HUES6 (cell line): ENCODE results near the gene SLC39A2.

Experiments used
- H3K27ac ChIP-seq: 2 replicates; pipeline ENCODE4 v1.7.0; 2013; ENCODE audit warnings: low read depth, mild to moderate bottlenecking, low read length, inconsistent platforms
- H3K27me3 ChIP-seq: 2 replicates; pipeline ENCODE4 v1.6.1; 2013; ENCODE audit warnings: low read length; ENCODE audit not compliant: control insufficient read depth, insufficient read depth
- H3K36me3 ChIP-seq: 2 replicates; pipeline ENCODE4 v1.6.1; 2013; ENCODE audit warnings: low read length; ENCODE audit not compliant: control insufficient read depth, insufficient read depth
- H3K4me1 ChIP-seq: 2 replicates; pipeline ENCODE4 v1.6.1; 2013; ENCODE audit warnings: low read length; ENCODE audit not compliant: control insufficient read depth, insufficient read depth
- H3K4me3 ChIP-seq: 2 replicates; pipeline ENCODE4 v1.5.1; 2013; ENCODE audit warnings: low read depth, low read length
- H3K9ac ChIP-seq: one replicate; pipeline ENCODE4 v1.6.1; 2013; ENCODE audit warnings: mild to moderate bottlenecking, low read length
- H3K9me3 ChIP-seq: 2 replicates; pipeline ENCODE4 v1.6.1; 2013; ENCODE audit warnings: low read depth, low read length; ENCODE audit not compliant: control insufficient read depth, insufficient read depth

The SLC39A2 gene

DNA sequence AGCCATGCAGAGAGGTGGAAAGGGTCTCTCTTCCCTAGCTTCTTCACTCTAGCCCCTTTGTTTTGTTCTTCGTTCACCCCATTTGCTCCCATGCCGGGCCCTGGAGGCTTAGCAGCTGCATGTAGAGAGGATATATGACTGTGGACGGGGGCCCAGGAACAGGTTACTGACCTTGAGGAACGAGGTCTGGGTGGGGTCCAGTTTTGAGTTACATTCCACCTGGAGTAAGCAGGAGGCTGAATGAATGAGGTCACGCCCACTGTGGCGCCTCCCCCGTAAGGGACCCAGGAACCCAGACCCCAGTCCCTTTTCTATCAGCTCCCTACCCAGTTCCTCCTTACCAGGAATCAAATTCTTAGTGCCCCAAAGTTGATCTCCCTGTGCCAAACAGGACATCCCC, 19.2 kb downstream of the SLC39A2 start:
- peaks cover 17% of the 10 kb centered on the region for H3K27me3 ChIP-seq
- no peak overlapping the region for H3K27ac ChIP-seq
- H3K4me3 ChIP-seq, result no peak overlapping the region
- H3K9me3 ChIP-seq, result no peaks in the 10 kb centered on the region
- H3K9ac ChIP-seq, result no peak overlapping the region
- H3K4me1 ChIP-seq, result peaks cover 9% of the 10 kb centered on the region
- peaks cover 6% of the 10 kb centered on the region for H3K36me3 ChIP-seq

DNA sequence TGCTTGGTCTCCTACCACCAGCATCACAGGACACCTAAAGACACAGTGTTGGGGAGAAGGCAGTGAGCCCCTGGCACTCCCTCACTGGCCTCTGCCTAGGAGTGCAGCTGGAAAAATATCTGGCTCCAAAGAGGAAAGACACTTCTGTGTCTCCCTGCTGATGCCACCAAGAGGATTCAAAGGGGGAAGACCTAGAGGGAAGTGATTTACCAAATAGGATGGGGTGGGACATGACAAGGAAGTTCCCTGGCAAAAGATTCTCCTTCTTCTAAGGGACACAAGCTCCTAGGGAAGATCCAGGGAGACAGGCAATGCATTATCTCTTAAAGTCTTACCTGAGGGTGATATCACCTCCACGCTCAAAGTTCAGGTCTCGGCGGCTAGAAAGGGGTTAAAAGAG, 19.7 kb downstream of the SLC39A2 start:
- Histone ChIP-seq H3K27ac (no peak overlapping the region), H3K27me3 (peaks cover 22% of the 10 kb centered on the region), H3K4me3 (no peak overlapping the region), H3K9me3 (no peaks in the 10 kb centered on the region), H3K4me1 (peaks cover 14% of the 10 kb centered on the region), H3K36me3 (peaks cover 6% of the 10 kb centered on the region), H3K9ac (no peak overlapping the region)

DNA sequence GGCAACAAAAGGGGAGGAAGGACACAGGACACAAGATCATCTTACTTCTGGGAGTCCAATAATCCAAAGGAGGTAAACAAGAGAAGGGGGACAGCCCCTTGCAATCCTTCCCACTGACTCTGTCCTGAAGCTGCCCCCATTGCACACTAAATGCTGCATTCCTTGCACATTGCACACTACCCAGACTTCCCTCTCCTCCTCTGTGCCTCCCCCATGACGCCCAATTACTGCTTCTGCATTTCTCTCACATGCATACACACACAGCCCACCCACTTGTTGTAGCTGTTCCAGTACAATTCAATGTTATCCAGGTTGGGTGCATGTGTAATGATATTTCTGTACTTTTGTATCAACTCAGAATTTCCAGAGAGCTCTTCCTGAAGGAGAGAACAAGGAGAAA, 20.3 kb downstream of the SLC39A2 start:
- H3K9me3 ChIP-seq, result no peaks in the 10 kb centered on the region
- peaks cover 28% of the 10 kb centered on the region for H3K27me3 ChIP-seq
- H3K36me3 ChIP-seq, result peaks cover 6% of the 10 kb centered on the region
- H3K27ac ChIP-seq, result no peak overlapping the region
- H3K9ac ChIP-seq, result no peak overlapping the region
- no peak overlapping the region for H3K4me3 ChIP-seq
- peaks cover 20% of the 10 kb centered on the region for H3K4me1 ChIP-seq

DNA sequence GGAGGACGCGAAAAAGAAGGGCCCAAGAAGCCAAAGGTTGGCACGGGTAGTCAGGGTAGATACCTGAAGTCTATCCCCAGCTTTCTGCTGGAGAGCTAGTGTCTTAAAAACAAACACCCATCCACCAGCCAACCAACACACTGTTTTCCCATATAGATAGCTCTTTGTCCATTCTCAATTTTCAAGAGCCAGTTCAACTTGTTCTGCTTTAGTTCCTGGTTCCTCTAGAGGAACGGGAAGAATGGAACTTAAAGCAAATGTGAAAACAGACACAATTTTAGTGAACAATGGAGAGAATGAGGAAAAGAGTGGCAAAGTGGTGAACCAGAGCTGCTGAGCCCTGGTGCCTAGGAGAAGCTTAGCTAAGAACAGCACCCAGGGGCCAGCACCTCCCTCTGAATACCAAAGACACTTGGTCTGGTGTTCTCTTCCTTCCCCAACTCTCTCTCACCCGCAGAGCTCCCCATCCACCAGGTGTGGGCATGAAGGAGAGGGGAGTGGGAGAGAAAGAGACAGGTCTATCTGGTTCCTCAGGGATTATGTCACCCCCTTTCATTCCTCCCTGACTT, 22.0 kb downstream of the SLC39A2 start:
- H3K9ac ChIP-seq, result no peak overlapping the region
- H3K27me3 ChIP-seq, result peaks cover 32% of the 10 kb centered on the region
- no peaks in the 10 kb centered on the region for H3K9me3 ChIP-seq
- peaks cover 6% of the 10 kb centered on the region for H3K36me3 ChIP-seq
- no peak overlapping the region for H3K4me3 ChIP-seq
- no peak overlapping the region for H3K27ac ChIP-seq
- H3K4me1 ChIP-seq, result peaks cover 22% of the 10 kb centered on the region

DNA sequence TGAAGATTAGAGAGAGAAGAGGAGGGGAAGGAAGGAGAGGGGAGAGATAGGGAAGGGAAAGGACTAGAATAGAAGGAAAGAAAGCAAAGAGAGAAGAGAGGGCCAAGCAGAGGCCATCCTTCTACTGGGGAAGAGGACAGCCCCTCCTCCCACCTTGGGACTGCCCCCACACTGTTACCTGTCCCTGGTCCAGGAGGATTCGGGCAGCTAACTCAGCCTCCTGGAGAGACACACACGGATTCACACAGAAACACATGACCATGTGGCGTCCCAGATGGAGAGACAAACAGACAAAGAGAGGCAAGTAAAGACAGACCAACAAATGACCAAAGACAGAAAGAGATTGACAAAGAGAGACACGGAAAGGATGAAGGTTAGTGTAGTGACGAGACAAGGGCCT, 23.6 kb downstream of the SLC39A2 start:
- H3K9ac ChIP-seq, result no peak overlapping the region
- H3K27me3 ChIP-seq, result peaks cover 32% of the 10 kb centered on the region
- no peak overlapping the region for H3K27ac ChIP-seq
- peaks cover 35% of the 10 kb centered on the region for H3K4me1 ChIP-seq
- peaks cover 3% of the 10 kb centered on the region for H3K36me3 ChIP-seq
- H3K4me3 ChIP-seq, result no peak overlapping the region
- H3K9me3 ChIP-seq, result no peaks in the 10 kb centered on the region

DNA sequence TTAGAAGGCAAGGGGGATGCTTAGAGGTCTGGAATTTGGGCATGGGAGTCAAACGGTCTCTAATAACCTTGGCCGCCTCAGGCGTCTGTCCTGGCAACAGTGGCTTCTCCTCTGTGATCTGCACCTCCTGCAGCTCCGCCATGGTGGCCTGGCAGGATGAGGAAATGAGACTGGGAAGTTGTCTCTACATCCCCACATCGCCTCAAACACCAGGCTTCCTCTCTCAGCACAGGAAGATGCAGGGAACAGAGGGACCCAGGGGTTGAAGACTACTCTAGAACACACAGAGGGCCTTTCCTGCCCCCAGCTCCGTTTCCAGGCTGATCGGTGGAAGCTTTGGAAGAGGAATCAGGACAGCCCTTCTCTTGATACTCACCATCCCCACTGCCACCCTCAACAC, 24.1 kb downstream of the SLC39A2 start:
- peaks cover 35% of the 10 kb centered on the region for H3K4me1 ChIP-seq
- H3K36me3 ChIP-seq, result no peaks in the 10 kb centered on the region; the same call in 1 of the 2 replicates
- H3K27ac ChIP-seq, result no peak overlapping the region
- H3K9me3 ChIP-seq, result no peaks in the 10 kb centered on the region
- H3K27me3 ChIP-seq, result peaks cover 32% of the 10 kb centered on the region
- H3K4me3 ChIP-seq, result 0 out of 2 replicates have a peak overlapping the region, but pooled peaks have one; percentile 93
- H3K9ac ChIP-seq, result no peak overlapping the region

DNA sequence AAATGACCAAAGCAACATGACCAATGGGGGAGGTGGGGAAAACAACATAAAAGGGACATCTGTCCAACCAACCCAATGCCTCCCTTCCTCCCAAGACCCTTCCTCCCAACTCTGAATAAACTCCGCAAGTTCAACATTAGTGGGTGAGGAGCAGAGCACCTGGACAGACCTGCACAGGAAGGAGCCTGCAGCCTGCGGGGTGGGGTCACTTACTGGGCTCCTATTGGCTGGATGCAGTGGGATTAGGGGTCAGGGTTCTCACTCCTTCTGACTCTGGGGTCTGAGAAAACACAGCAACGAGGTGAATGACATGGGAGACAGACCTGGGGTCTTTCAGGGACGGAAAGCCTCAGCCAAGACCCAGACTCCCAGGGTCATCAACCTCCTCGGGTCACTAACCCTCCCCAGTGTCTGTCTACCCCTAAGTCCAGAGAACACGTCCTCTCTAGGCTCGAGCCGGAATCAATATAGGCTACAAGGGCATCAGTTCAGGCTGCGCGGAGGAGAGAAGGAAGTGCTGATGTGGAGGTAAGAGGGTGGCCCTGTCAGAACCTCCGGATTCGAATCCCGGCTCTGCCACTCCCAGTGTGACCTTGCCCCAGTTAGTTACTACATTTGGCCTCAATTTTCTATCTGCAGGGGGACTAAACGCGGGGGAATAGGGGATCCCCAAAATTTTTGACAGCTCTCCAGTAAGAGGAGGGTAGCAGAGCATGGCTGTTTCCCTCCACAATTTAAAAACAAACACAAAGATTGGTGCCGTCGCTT, 24.9 kb downstream of the SLC39A2 start:
- H3K9ac ChIP-seq, result peak overlapping the region; percentile 85
- H3K4me1 ChIP-seq, result peaks cover 35% of the 10 kb centered on the region
- H3K36me3 ChIP-seq, result no peaks in the 10 kb centered on the region; the same call in 1 of the 2 replicates
- H3K4me3 ChIP-seq, result peak overlapping the region; percentile 93
- peaks cover 32% of the 10 kb centered on the region for H3K27me3 ChIP-seq
- no peaks in the 10 kb centered on the region for H3K9me3 ChIP-seq
- H3K27ac ChIP-seq, result no peak overlapping the region; the same call in 1 of the 2 replicates

DNA sequence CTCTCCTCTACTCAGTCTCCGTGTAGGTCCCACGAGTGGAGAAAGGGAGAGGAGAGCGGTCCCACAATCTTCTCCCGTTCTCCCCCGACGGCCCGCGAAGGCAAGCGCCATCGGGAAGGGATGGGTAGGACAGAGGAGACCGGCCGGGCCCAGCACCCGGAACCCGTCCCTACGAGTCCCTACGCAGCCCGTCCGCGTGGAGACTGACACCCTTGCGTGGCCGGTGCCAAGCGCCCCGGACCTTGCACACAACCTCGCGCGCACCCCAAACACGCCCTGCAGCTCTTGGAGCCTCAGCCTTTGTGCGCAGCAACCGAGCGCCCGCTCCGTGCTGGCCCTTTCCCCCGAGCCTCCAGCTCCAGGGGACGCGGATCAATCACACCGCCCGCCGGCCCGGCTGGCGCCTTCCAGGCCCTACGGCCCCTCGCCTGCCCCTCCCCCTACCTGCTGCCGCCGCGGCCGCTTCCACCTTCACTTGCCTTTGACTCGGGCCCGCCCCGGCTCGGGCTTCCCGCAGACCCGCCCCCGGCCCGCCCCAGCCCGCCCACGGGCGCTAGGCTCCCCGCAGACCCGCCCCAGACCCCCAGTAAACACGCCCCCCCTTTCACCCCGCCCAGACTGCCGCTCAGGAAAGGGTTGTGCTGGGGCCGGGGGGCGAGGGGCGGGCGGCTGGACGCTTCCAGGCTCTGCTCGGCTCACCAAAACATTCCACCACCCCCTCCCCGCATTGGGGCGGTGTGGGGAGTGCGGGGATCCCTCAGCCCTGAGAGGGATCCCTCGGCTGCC, 25.7 kb downstream of the SLC39A2 start, which contains the start of gene NDRG2:
TSS of gene NDRG2 (minus strand) at position 477 of the 786 bp plus-strand sequence. CDS start 1,746 bp downstream, outside the sequence.
- no peaks in the 10 kb centered on the region for H3K9me3 ChIP-seq
- peak within 1 kb of the TSS; percentile 85 for H3K9ac ChIP-seq
- H3K27me3 ChIP-seq, result peaks cover 32% of the 10 kb centered on the region
- no peaks in the 10 kb centered on the region; the same call in 1 of the 2 replicates for H3K36me3 ChIP-seq
- peak within 1 kb of the TSS; percentile 60; the same call in 1 of the 2 replicates for H3K27ac ChIP-seq
- peaks cover 35% of the 10 kb centered on the region for H3K4me1 ChIP-seq
- H3K4me3 ChIP-seq, result peak within 1 kb of the TSS; percentile 93

DNA sequence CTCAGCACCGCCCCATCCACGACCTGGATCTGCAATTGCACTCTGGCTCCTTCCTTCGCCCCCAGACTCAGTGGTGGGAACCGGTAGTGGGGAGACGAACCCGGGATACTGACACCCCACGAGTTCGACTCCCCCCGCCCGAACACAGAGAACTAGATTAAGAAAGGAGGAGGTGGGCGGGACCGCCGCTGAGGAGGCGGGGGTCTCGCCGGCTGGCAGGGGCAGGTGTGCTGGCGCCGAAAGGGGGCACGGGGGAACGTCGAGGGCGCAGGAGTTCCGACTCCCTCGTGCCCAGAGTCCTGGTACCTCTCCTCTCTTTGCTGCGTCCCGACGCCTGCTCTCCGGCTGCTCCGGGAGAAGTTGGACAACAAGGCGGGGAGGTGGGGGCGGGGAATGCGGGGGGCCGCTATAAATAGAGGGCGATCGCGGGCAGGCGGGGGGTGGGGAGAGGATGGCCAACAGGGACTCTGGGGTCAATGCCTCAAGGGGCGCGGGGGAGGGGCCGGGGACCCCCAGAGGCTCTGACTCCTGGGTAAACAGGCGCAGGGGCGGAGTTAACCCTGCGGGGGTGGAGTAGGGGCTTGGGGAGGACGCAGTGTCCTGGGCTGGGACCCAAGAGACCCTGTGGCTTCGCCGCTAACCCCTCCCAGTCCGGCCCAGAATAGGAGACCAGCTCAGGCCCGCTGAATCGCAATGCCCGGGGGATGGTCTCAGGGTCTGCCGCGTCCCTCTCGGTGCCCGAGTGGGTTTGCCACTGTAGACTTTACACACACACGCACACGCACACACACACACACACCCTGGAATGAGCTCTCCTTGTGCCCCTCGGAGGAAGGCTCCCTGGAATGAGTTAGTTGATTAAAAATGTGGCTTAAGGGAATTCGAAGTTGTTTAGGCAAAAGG, 26.5 kb downstream of the SLC39A2 start:
- Histone ChIP-seq H3K9me3 (no peaks in the 10 kb centered on the region), H3K27ac (peak overlapping the region; percentile 60; the same call in 1 of the 2 replicates), H3K4me1 (peaks cover 35% of the 10 kb centered on the region), H3K36me3 (no peaks in the 10 kb centered on the region; the same call in 1 of the 2 replicates), H3K27me3 (peaks cover 32% of the 10 kb centered on the region), H3K4me3 (peak overlapping the region; percentile 89), H3K9ac (peak overlapping the region; percentile 78)

DNA sequence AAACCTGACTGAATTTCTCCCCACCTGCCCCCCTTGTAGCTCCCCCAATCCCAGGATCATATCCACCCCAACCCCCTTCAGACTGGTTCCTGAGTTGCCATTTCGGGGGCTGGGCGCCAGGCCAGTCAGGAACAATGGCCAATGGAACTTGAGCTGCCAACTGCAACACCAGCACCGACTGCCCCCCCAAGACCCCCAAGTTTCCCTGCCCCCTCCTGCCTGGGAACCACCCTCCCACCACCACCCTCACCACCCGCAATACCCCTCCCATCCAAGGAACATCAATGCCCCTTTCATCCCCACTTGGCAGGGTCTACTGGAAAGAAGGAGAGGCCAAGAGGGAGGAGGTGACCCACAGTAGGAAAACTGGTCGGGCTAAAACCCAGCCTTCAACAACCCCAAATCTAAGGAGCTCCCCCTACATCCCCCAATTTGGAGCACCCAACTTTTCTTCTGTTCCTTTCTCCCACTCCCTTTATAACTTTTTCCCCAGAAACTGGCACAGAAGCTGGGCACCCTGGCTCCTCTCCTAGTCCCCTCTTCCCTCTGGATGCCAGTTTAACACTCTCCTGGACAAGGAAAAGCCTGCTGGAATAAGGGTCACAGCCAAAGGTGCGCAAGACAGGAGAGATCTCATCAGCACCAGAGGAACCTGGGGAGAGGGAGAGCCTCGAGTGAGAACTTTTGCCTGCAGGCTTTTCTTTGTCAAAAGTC, 27.3 kb downstream of the SLC39A2 start:
- H3K4me3 ChIP-seq, result peak overlapping the region; percentile 54
- peak overlapping the region; percentile 11 for H3K9ac ChIP-seq
- H3K27me3 ChIP-seq, result peaks cover 32% of the 10 kb centered on the region
- H3K4me1 ChIP-seq, result peaks cover 35% of the 10 kb centered on the region
- no peaks in the 10 kb centered on the region; the same call in 1 of the 2 replicates for H3K36me3 ChIP-seq
- no peak overlapping the region for H3K27ac ChIP-seq
- no peaks in the 10 kb centered on the region for H3K9me3 ChIP-seq
